Measurements from ENCODE around the gene STRIP2.

Gene STRIP2

DNA sequence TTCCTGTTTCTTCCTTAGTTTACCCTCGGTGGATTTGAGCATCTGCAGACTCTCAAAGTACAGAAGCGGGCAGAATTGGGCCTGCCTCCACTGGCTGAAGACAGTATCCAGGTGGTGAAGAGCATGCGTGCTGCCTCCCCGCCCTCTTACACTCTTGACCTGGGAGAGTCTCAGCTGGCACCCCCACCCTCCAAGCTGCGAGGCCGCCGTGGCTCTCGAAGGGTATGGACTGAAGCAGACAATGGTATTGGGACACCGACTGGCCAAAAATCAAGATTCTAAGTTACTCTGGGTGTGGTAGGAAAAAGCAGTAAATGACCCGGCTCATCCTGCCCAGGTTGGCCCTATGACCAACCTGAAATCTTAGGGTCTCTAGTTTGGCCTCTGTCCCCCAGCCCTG lies 22.2 kb downstream of the STRIP2 start:
- Histone ChIP-seq H3K36me3 (ENCODE audit: control insufficient read depth in 2 of 2, insufficient read depth in 1 of 2, low read length in 2 of 2) (peaks cover 11 to 83% of the 10 kb centered on the region in 2 experiments), H3K4me3 (ENCODE audit: low read depth, low read length) (no peak overlapping the region), H3K4me1 (ENCODE audit: control insufficient read depth, insufficient read depth, low read length) (no peaks in the 10 kb centered on the region), H3K27ac (ENCODE audit: extremely low read depth, low read depth, low read length) (no peak overlapping the region), H3K9me3 (ENCODE audit: control insufficient read depth, insufficient read depth, low read depth, low read length) (no peaks in the 10 kb centered on the region)
- POLR2A ChIA-PET: no interaction called here
- TF ChIP-seq ZNF416 (tag by site-specific recombination; IDR thresholded peaks at IDR 0.05) (no peak), ZNF843 (tag by site-specific recombination; IDR thresholded peaks at IDR 0.05) (no peak), ZNF837 (tag by site-specific recombination; IDR thresholded peaks at IDR 0.05) (no peak), ZBTB1 (tag by site-specific recombination; IDR thresholded peaks at IDR 0.05) (no peak), ZSCAN30 (tag by site-specific recombination; IDR thresholded peaks at IDR 0.05) (no peak), ZNF777 (tag by site-specific recombination; IDR thresholded peaks at IDR 0.05; ENCODE audit: borderline replicate concordance) (no peak), ZNF791 (tag by site-specific recombination; IDR thresholded peaks at IDR 0.05) (no peak), FEZF1 (tag by site-specific recombination; IDR thresholded peaks at IDR 0.05) (no peak), ZNF140 (tag by site-specific recombination; IDR thresholded peaks at IDR 0.05) (no peak)
- TF ChIP-seq, protein P1, sequence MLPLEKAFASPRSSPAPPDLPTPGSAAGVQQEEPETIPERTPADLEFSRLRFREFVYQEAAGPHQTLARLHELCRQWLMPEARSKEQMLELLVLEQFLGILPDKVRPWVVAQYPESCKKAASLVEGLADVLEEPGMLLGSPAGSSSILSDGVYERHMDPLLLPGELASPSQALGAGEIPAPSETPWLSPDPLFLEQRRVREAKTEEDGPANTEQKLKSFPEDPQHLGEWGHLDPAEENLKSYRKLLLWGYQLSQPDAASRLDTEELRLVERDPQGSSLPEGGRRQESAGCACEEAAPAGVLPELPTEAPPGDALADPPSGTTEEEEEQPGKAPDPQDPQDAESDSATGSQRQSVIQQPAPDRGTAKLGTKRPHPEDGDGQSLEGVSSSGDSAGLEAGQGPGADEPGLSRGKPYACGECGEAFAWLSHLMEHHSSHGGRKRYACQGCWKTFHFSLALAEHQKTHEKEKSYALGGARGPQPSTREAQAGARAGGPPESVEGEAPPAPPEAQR (tag by site-specific recombination; IDR thresholded peaks at IDR 0.05): no peak
- TF ChIP-seq, protein P2, sequence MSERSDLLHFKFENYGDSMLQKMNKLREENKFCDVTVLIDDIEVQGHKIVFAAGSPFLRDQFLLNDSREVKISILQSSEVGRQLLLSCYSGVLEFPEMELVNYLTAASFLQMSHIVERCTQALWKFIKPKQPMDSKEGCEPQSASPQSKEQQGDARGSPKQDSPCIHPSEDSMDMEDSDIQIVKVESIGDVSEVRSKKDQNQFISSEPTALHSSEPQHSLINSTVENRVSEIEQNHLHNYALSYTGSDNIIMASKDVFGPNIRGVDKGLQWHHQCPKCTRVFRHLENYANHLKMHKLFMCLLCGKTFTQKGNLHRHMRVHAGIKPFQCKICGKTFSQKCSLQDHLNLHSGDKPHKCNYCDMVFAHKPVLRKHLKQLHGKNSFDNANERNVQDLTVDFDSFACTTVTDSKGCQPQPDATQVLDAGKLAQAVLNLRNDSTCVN (tag by site-specific recombination; optimal IDR thresholded peaks at IDR 0.05): no peak
- CTCF ChIA-PET: no interaction called here

DNA sequence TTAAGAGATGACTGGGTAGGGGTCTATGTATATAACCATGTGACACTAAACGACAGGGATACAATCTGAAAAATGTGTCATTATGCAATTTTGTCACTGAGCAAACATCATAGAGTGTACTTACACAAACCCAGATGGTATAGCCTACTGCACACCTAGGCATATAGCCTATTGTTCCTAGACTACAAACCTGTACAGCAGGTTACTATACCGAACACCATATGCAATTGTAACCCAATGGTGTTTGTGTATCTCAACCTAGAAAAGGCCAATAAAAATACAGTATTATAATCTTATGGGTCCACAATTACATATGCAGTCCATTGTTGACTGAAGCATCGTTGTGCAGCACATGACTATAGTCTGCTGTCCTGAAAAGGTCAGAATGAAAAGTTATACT lies 22.9 kb downstream of the STRIP2 start:
- ChIA-PET CTCF (no interaction called here), POLR2A (no interaction called here)
- Histone ChIP-seq H3K36me3 (ENCODE audit: control insufficient read depth in 2 of 2, insufficient read depth in 1 of 2, low read length in 2 of 2) (peaks cover 11 to 83% of the 10 kb centered on the region in 2 experiments), H3K4me3 (ENCODE audit: low read depth, low read length) (no peak overlapping the region), H3K4me1 (ENCODE audit: control insufficient read depth, insufficient read depth, low read length) (no peaks in the 10 kb centered on the region), H3K27ac (ENCODE audit: extremely low read depth, low read depth, low read length) (no peak overlapping the region), H3K9me3 (ENCODE audit: control insufficient read depth, insufficient read depth, low read depth, low read length) (no peaks in the 10 kb centered on the region)
- TF ChIP-seq ZNF37A (tag by site-specific recombination; IDR thresholded peaks at IDR 0.05) (no peak), GLI4 (tag by site-specific recombination; IDR thresholded peaks at IDR 0.05) (no peak)

DNA sequence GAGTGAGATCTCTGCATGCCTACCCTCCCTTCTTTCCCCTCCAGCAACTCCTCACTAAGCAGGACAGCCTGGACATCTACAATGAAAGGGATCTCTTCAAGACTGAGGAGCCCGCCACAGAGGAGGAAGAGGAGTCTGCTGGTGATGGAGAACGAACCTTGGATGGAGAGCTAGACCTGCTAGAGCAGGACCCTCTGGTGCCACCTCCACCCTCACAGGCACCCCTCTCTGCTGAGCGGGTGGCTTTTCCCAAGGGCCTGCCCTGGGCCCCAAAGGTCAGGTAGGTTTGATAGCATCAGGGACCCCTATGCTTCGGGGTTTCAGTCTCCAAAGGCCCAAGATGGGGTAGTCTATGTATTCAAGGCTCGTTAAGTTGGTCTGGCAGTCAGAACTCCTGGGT lies 23.9 kb downstream of the STRIP2 start:
- no peak overlapping the region for H3K27ac ChIP-seq (ENCODE audit: extremely low read depth, low read depth, low read length)
- H3K4me1 ChIP-seq (ENCODE audit: control insufficient read depth, insufficient read depth, low read length): no peaks in the 10 kb centered on the region
- TF ChIP-seq ZNF48 (tag by site-specific recombination; IDR thresholded peaks at IDR 0.05): no peak
- CTCF ChIA-PET: no interaction called here
- H3K4me3 ChIP-seq (ENCODE audit: low read depth, low read length): no peak overlapping the region
- H3K36me3 ChIP-seq (ENCODE audit: control insufficient read depth in 2 of 2, insufficient read depth in 1 of 2, low read length in 2 of 2): peaks cover 11 to 88% of the 10 kb centered on the region in 2 experiments
- H3K9me3 ChIP-seq (ENCODE audit: control insufficient read depth, insufficient read depth, low read depth, low read length): no peaks in the 10 kb centered on the region
- POLR2A ChIA-PET: no interaction called here

DNA sequence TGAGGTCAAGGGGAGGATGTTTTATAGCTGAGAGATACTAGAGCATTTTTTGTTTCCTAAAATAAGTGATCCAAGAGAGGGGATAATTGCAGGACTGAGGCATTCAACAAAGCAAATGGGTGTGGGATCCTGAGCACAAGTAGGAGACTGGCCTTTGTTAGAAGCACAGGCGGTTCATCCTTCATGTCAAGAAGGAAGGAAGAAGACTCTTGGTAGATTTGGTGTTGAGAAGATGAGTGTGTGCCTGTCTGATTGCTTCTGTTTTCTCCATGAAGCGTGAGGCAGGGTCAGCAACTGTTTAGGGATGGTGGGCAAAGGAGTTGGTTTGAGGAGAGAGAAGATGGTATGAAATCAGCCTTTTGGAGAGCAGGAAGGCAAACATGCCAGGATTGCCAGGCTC lies 27.6 kb downstream of the STRIP2 start:
- Histone ChIP-seq H3K27ac (ENCODE audit: extremely low read depth, low read depth, low read length) (no peak overlapping the region), H3K4me1 (ENCODE audit: control insufficient read depth, insufficient read depth, low read length) (no peaks in the 10 kb centered on the region), H3K36me3 (ENCODE audit: control insufficient read depth in 2 of 2, insufficient read depth in 1 of 2, low read length in 2 of 2) (peaks cover 10 to 85% of the 10 kb centered on the region in 2 experiments), H3K4me3 (ENCODE audit: low read depth, low read length) (no peak overlapping the region), H3K9me3 (ENCODE audit: control insufficient read depth, insufficient read depth, low read depth, low read length) (no peaks in the 10 kb centered on the region)
- ChIA-PET CTCF (interaction anchor here (0.8 kb wide), 1 partner anchor 10 kb away, joined by 4 read pairs; no protein-coding TSS in a partner anchor), POLR2A (no interaction called here)
- TF ChIP-seq, protein P3, sequence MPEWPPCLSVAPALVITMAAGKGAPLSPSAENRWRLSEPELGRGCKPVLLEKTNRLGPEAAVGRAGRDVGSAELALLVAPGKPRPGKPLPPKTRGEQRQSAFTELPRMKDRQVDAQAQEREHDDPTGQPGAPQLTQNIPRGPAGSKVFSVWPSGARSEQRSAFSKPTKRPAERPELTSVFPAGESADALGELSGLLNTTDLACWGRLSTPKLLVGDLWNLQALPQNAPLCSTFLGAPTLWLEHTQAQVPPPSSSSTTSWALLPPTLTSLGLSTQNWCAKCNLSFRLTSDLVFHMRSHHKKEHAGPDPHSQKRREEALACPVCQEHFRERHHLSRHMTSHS (tag by site-specific recombination; IDR thresholded peaks at IDR 0.05): no peak
- no peak for TF ChIP-seq ZBTB20 (tag by site-specific recombination; IDR thresholded peaks at IDR 0.05)
- TF ChIP-seq ZNF302 (tag by site-specific recombination; IDR thresholded peaks at IDR 0.05; ENCODE audit: low read depth): no peak
- TF ChIP-seq, protein P4, sequence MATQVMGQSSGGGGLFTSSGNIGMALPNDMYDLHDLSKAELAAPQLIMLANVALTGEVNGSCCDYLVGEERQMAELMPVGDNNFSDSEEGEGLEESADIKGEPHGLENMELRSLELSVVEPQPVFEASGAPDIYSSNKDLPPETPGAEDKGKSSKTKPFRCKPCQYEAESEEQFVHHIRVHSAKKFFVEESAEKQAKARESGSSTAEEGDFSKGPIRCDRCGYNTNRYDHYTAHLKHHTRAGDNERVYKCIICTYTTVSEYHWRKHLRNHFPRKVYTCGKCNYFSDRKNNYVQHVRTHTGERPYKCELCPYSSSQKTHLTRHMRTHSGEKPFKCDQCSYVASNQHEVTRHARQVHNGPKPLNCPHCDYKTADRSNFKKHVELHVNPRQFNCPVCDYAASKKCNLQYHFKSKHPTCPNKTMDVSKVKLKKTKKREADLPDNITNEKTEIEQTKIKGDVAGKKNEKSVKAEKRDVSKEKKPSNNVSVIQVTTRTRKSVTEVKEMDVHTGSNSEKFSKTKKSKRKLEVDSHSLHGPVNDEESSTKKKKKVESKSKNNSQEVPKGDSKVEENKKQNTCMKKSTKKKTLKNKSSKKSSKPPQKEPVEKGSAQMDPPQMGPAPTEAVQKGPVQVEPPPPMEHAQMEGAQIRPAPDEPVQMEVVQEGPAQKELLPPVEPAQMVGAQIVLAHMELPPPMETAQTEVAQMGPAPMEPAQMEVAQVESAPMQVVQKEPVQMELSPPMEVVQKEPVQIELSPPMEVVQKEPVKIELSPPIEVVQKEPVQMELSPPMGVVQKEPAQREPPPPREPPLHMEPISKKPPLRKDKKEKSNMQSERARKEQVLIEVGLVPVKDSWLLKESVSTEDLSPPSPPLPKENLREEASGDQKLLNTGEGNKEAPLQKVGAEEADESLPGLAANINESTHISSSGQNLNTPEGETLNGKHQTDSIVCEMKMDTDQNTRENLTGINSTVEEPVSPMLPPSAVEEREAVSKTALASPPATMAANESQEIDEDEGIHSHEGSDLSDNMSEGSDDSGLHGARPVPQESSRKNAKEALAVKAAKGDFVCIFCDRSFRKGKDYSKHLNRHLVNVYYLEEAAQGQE (tag by site-specific recombination; IDR thresholded peaks at IDR 0.05): no peak
- TF ChIP-seq ZEB2 (tag by site-specific recombination; IDR thresholded peaks at IDR 0.05): no peak
- no peak for TF ChIP-seq ZNF221 (tag by site-specific recombination; IDR thresholded peaks at IDR 0.05; ENCODE audit: borderline replicate concordance)

All from HEK293 (cell line).